Measurements from ENCODE around the gene DBI. TPM values are rescaled to one million over a fixed set of nuclear protein-coding genes. Genes with fewer than 3 reads are reported as not detected.

DBI gene
- total RNA-seq: 303 TPM
- long read RNA-seq, transcript DBI-202 (4 exons, 637 nt): major isoform, 201 of 209 reads
- long read RNA-seq, partial matches to known transcripts: 4 of 209 reads
- long read RNA-seq, other reads (novel, unspliced or antisense): 4 of 209 reads

- peak within 1 kb of the TSS; percentile 90 for H3K27ac ChIP-seq (replicated peaks)
- intact Hi-C loops (cut with micrococcal nuclease): no loop called here
- peak; percentile 95 for DNase-seq
- H3K27me3 ChIP-seq (ENCODE audit: low read depth): no peaks in the 10 kb centered on the region
- TF ChIP-seq, protein P1, sequence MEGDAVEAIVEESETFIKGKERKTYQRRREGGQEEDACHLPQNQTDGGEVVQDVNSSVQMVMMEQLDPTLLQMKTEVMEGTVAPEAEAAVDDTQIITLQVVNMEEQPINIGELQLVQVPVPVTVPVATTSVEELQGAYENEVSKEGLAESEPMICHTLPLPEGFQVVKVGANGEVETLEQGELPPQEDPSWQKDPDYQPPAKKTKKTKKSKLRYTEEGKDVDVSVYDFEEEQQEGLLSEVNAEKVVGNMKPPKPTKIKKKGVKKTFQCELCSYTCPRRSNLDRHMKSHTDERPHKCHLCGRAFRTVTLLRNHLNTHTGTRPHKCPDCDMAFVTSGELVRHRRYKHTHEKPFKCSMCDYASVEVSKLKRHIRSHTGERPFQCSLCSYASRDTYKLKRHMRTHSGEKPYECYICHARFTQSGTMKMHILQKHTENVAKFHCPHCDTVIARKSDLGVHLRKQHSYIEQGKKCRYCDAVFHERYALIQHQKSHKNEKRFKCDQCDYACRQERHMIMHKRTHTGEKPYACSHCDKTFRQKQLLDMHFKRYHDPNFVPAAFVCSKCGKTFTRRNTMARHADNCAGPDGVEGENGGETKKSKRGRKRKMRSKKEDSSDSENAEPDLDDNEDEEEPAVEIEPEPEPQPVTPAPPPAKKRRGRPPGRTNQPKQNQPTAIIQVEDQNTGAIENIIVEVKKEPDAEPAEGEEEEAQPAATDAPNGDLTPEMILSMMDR (IDR thresholded peaks at IDR 0.05; ENCODE audit: borderline replicate concordance): no peak
- no peaks in the 10 kb centered on the region for H3K9me3 ChIP-seq (replicated peaks)
- peak within 1 kb of the TSS; percentile 86 for H3K4me3 ChIP-seq
- peaks cover 40% of the 10 kb centered on the region for H3K36me3 ChIP-seq
- peaks cover 78% of the 10 kb centered on the region for H3K4me1 ChIP-seq
Observed at GRCh38 chr2:119366649-119367471, at the start of gene DBI, which contains the start of gene C2orf76. Gene DBI, plus strand, starts transcription at chr2:119366977. Its CDS starts 75 bp downstream, at chr2:119367052. Gene C2orf76, minus strand, starts transcription at chr2:119366834. Its CDS starts 26,875 bp downstream, at chr2:119339959.

DNA sequence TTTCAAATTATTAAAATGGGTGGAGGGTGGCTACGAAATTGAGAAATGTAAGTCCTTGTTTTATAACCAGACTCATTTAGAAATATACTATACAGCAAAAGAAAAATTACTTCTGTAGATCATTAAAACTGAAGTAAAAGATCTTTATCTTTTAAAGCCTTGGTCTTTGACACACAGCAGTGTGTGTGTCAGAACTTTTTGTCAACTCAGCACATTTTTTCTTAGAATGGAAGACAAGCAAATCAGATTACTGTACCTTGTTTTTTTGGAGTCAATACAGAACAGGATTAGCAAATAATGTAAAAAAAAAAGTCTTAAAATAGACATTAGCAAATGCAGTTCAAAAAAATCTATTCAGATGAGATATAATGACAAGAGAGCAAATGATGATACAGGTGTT is 49.2 kb upstream of the DBI start:
- DNase-seq: no peak
- no peaks in the 10 kb centered on the region for H3K9me3 ChIP-seq (replicated peaks)
- peak overlapping the region; percentile 23 for H3K27ac ChIP-seq (replicated peaks)
- no peak overlapping the region for H3K4me3 ChIP-seq
- intact Hi-C loops (cut with micrococcal nuclease): no loop called here
- peaks cover 47% of the 10 kb centered on the region for H3K4me1 ChIP-seq
- TF ChIP-seq, protein P1 (IDR thresholded peaks at IDR 0.05; ENCODE audit: borderline replicate concordance): no peak
- no peaks in the 10 kb centered on the region for H3K36me3 ChIP-seq
- H3K27me3 ChIP-seq (ENCODE audit: low read depth): no peaks in the 10 kb centered on the region

- Histone ChIP-seq H3K4me1 (peaks cover 42% of the 10 kb centered on the region), H3K36me3 (no peaks in the 10 kb centered on the region), H3K27ac (replicated peaks) (peak overlapping the region; percentile 40), H3K9me3 (replicated peaks) (no peaks in the 10 kb centered on the region), H3K4me3 (no peak overlapping the region), H3K27me3 (ENCODE audit: low read depth) (no peaks in the 10 kb centered on the region)
- no peak for DNase-seq
- intact Hi-C loops (cut with micrococcal nuclease): no loop called here
- TF ChIP-seq, protein P1 (IDR thresholded peaks at IDR 0.05; ENCODE audit: borderline replicate concordance): no peak
Observed at GRCh38 chr2:119319593-119319992, 47.2 kb upstream of the DBI start.

DNA sequence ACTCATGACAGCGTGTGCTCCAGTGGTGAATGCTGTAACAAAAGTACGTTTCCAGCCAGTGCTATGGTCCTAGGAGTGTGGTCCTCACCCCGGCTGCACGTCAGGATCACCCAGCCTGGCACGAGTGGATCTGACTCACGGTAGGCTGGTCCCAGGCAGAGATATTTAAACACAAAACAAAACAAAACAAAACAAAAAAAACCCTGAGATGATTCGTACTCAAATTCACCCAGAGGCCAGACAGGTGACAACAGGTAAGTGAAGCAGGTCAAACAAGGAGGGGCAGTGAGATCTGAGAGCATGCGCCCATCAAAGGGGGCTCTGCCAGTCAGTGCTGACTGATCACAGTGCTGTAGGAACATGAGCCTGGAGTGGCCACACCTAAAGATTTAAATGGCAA is 43.3 kb upstream of the DBI start:
- Histone ChIP-seq H3K36me3 (no peaks in the 10 kb centered on the region), H3K9me3 (replicated peaks) (no peaks in the 10 kb centered on the region), H3K27me3 (ENCODE audit: low read depth) (no peaks in the 10 kb centered on the region), H3K4me1 (peaks cover 13% of the 10 kb centered on the region), H3K4me3 (no peak overlapping the region), H3K27ac (replicated peaks) (no peak overlapping the region)
- no peak for DNase-seq
- intact Hi-C loops (cut with micrococcal nuclease): no loop called here
- TF ChIP-seq, protein P1 (IDR thresholded peaks at IDR 0.05; ENCODE audit: borderline replicate concordance): no peak

DNA sequence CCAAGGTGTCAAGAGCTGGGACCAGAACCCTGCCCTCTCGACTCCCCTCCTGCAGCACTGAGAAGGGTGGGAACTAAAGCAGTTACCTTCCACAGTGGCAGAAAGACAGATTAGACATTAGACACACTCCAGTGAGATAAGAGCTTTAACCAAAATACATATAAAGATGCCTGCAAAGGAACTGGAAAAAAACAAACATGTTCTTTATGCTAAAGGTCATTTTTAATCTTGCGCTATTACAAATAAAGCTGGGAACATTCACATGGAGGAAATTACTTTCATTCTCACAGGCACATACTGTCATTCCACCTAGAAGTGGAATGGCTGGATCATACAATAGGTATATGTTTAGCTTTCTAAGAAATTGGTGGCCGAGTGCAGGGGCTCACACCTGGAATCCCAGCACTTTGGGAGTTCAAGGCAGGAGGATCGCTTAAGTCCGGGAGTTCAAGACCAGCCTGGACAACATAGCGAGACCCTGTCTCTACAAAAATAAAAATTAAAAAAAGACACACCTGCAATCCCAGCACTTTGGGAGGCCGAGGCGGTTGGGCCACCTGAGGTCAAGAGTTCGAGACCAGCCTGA is 42.0 kb upstream of the DBI start:
- H3K4me1 ChIP-seq: no peaks in the 10 kb centered on the region
- no peak overlapping the region for H3K4me3 ChIP-seq
- no peak overlapping the region for H3K27ac ChIP-seq (replicated peaks)
- H3K36me3 ChIP-seq: no peaks in the 10 kb centered on the region
- no peaks in the 10 kb centered on the region for H3K9me3 ChIP-seq (replicated peaks)
- DNase-seq: no peak
- intact Hi-C loops (cut with micrococcal nuclease): no loop called here
- TF ChIP-seq, protein P1 (IDR thresholded peaks at IDR 0.05; ENCODE audit: borderline replicate concordance): no peak
- H3K27me3 ChIP-seq (ENCODE audit: low read depth): no peaks in the 10 kb centered on the region
